ENCODE measurements around the gene CAPN11. TPM values are rescaled to one million over a fixed set of nuclear protein-coding genes. Genes with fewer than 3 reads are reported as not detected.
"Not testable (repeated sequence)": the region's sequence is repeated elsewhere in the genome, so short reads cannot be mapped to it uniquely, and the experiment has no call there.

CAPN11 gene
- total RNA-seq, 1 donor from 2014 or later, result 0.07 TPM

GRCh38 chr6:44142835-44143234, 15.8 kb upstream of the CAPN11 start:
- Mint-ChIP-seq H3K4me1 (ENCODE audit: low read depth) (no peaks in the 10 kb centered on the region), H3K36me3 (ENCODE audit: low read depth) (peaks cover 40% of the 10 kb centered on the region), H3K27me3 (ENCODE audit: low read depth) (no peaks in the 10 kb centered on the region), H3K4me3 (ENCODE audit: unreplicated experiment) (no peak overlapping the region), H3K27ac (ENCODE audit: unreplicated experiment) (no peak overlapping the region), H3K9me3 (ENCODE audit: low read depth) (no peaks in the 10 kb centered on the region)
- DNase-seq (ENCODE audit: low spot score), result no peak
- TF ChIP-seq CTCF (IDR thresholded peaks at IDR 0.05), result no peak

DNA sequence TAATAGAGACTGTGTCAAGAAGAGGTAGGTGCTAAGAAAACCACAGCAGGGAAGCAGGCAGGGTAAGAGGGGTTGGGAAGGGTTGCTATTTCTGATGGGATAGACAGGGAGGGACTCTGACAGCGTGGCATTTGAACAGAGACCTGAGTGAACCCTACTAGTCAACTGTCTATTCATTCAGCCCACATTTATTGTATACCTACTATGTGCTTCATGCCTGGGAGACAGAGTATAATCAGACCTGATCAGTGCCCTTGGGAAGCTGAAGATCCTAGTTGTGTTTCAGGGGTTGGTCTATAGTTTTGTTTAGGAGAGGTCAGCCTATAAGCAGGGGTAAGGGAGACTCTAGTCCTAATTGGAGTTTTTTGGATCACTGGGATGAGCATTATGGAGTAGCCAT, 14.9 kb upstream of the CAPN11 start:
- Mint-ChIP-seq H3K36me3 (ENCODE audit: low read depth) (peaks cover 41% of the 10 kb centered on the region), H3K27ac (ENCODE audit: unreplicated experiment) (no peak overlapping the region), H3K9me3 (ENCODE audit: low read depth) (no peaks in the 10 kb centered on the region), H3K27me3 (ENCODE audit: low read depth) (no peaks in the 10 kb centered on the region), H3K4me3 (ENCODE audit: unreplicated experiment) (no peak overlapping the region), H3K4me1 (ENCODE audit: low read depth) (no peaks in the 10 kb centered on the region)
- DNase-seq (ENCODE audit: low spot score), result no peak
- TF ChIP-seq CTCF (IDR thresholded peaks at IDR 0.05), result no peak

DNA sequence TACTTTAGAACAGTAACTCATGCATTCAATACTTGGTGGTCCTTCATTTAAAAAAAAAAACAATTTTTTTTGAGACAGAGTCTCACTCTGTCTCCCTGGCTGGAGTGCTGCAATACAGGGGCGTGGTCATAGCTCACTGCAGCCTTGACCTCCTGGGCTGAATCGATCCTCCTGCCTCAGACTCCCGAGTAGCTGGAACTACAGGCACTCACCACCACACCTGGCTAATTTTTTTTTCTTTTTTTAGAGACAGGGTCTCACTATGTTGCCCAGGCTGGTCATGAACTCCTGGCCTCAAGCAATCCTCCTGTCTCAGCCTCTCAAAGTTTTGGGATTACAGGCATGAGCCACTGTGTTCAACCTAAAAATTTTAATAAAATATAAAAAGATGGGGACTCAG, 14.1 kb upstream of the CAPN11 start:
- peaks cover 43% of the 10 kb centered on the region for H3K36me3 Mint-ChIP-seq (ENCODE audit: low read depth)
- H3K27me3 Mint-ChIP-seq (ENCODE audit: low read depth); H3K27ac Mint-ChIP-seq (ENCODE audit: unreplicated experiment); H3K9me3 Mint-ChIP-seq (ENCODE audit: low read depth); H3K4me1 Mint-ChIP-seq (ENCODE audit: low read depth); H3K4me3 Mint-ChIP-seq (ENCODE audit: unreplicated experiment); DNase-seq (ENCODE audit: low spot score): not testable (repeated sequence)

DNA sequence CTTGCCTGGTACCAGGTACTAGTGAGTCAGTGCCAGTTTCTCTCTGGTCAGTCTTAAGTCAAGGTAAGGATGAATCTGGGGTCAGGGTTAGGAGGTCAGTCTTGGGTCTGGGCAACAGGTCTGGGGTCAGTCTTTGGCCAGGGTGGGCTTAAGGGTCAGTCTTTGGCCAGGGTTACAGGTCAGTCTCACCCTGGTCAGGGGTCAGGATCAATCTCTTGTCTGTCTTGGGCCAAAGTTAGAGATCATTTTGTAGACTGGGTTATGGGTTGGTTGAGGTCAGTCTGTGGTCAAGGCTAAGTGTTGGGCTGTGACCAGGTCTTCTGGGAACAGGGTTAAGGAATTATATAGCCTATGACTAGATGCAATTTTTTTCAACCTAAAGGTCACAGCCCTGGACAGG, 12.8 kb upstream of the CAPN11 start:
- H3K4me1 Mint-ChIP-seq (ENCODE audit: low read depth), result no peaks in the 10 kb centered on the region
- no peaks in the 10 kb centered on the region for H3K9me3 Mint-ChIP-seq (ENCODE audit: low read depth)
- H3K4me3 Mint-ChIP-seq (ENCODE audit: unreplicated experiment), result no peak overlapping the region
- H3K36me3 Mint-ChIP-seq (ENCODE audit: low read depth), result peaks cover 32% of the 10 kb centered on the region
- no peak for TF ChIP-seq CTCF (IDR thresholded peaks at IDR 0.05)
- H3K27ac Mint-ChIP-seq (ENCODE audit: unreplicated experiment), result no peak overlapping the region
- no peaks in the 10 kb centered on the region for H3K27me3 Mint-ChIP-seq (ENCODE audit: low read depth)
- no peak for DNase-seq (ENCODE audit: low spot score)

GRCh38 chr6:44146685-44147084, 11.9 kb upstream of the CAPN11 start:
- TF ChIP-seq CTCF (IDR thresholded peaks at IDR 0.05), result no peak
- DNase-seq (ENCODE audit: low spot score), result no peak
- Mint-ChIP-seq H3K27me3 (ENCODE audit: low read depth) (no peaks in the 10 kb centered on the region), H3K4me3 (ENCODE audit: unreplicated experiment) (no peak overlapping the region), H3K4me1 (ENCODE audit: low read depth) (no peaks in the 10 kb centered on the region), H3K27ac (ENCODE audit: unreplicated experiment) (no peak overlapping the region), H3K36me3 (ENCODE audit: low read depth) (peaks cover 29% of the 10 kb centered on the region), H3K9me3 (ENCODE audit: low read depth) (no peaks in the 10 kb centered on the region)

DNA sequence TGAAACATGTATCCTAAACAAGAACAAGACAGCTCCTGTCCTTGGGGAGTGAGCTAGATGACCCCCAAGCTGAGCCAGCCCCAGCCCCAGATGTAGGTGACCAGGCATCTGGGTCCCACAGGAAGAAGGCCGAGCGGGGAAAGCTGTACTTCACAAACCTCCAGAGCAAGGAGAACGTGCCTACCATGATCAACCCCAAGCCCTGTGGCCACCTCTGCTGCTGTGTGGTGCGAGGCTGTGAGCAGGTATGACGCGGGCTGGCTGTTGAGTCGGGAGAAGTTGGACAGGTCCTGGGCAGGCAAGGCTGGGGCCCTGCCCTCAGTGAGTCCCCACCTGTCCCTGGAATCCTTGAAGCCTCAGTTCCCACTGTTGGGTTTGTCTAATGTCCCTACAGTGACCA, 11.4 kb upstream of the CAPN11 start:
- Mint-ChIP-seq H3K27ac (ENCODE audit: unreplicated experiment) (no peak overlapping the region), H3K9me3 (ENCODE audit: low read depth) (no peaks in the 10 kb centered on the region), H3K4me3 (ENCODE audit: unreplicated experiment) (no peak overlapping the region), H3K4me1 (ENCODE audit: low read depth) (no peaks in the 10 kb centered on the region), H3K36me3 (ENCODE audit: low read depth) (peaks cover 29% of the 10 kb centered on the region), H3K27me3 (ENCODE audit: low read depth) (no peaks in the 10 kb centered on the region)
- TF ChIP-seq CTCF (IDR thresholded peaks at IDR 0.05), result no peak
- DNase-seq (ENCODE audit: low spot score), result no peak
